Adrenal gland (tissue), 5 donors: ENCODE results near the gene AGFG1.

Experiments used
- CTCF ChIP-seq, 6 experiments: fragments of 450-650 bp in 4 of 6; fragments of 200-600 bp in 2 of 6; sonication (generic) in 1 of 6; IDR thresholded peaks; 1 replicate in 5 of 6; 2 replicates in 1 of 6; pipeline versions ENCODE4 v1.5.1 to v1.8.0; 2016 to 2021; ENCODE audit warnings: antibody characterized with exemption in 6 of 6, mild to moderate bottlenecking in 2 of 6, moderate library complexity in 1 of 6
- POLR2A ChIP-seq, 2 donors: fragments of 450-650 bp; IDR thresholded peaks; one replicate each; pipeline ENCODE4 v1.6.1; 2017; ENCODE audit warnings: antibody characterized with exemption in 2 of 2, mild to moderate bottlenecking in 2 of 2, moderate library complexity in 1 of 2
- donor health status: DM: no; HTN: no; CAD: no.

DNA sequence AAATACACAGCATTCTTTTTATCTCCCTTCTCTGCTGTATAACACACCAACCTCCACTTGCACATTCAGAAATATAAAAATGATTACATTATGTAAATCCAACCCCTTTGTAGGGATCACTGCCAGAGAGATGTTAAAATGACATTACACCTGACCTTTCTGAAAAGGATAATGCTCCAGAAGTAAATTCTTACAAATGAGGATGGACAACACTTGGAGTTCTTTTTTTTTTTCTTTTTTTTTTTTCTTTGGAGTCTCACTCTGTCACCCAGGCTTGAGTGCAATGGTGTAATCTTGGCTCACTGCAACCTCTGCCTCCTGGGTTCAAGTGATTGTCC is 20.3 kb upstream of the AGFG1 start:
- TF ChIP-seq CTCF (IDR thresholded peaks at IDR 0.05) (no peak), POLR2A (IDR thresholded peaks at IDR 0.05) (no peak)
